ENCODE data around the gene ZNF423. TPM values are rescaled to one million over a fixed set of nuclear protein-coding genes. Genes with fewer than 3 reads are reported as not detected.

Gene ZNF423
- total and polyA plus RNA-seq, 2 of the 13 experiments (the other 11 are each of a cell fraction or from before 2014, with no cell fraction given), result 0.07 to 0.31 TPM

DNA sequence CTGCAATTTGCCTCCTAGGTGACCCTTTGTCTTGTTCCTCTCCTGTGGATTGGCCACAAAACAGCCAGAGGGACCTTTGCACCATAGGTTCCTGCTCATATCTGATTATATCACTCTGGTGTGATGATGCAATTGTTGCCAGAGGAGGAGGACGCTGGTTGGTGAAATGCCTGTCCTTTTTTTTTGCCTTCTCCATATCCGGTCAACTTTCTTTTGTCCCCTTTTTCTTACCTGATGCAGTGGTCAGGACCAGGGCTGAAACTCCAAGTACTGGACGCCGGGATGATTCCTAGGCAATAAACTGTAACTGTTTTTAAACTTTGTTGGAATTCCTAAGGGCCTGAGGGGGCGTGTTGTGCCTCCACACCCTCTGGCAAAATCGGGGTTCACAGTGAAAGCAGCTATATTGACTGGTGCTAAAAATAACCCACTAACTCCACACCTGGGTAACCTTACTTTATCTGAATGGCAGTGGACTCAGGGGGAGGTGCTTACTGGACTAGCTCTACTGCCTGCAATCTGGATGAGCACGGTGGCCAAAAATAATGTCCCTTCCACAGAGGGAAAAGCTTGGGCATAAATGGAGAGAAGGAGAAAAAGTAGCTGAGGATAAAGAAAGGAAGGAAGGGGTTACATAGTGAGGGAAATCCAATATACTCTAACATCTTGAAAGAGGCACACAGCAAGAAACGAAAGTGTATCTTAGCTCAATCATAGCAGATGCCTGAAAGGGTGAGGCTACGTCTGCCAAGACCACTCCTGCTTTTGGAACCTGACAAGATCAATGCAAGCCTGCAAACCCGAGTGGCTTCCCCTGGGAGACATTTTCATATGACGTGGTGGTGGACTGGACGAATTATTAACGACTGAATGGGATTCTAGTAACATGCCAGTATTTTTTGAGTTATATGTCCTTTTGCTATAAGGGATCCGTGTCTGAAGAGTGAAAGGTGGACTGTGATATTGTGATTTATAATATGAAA is 28.4 kb upstream of the ZNF423 start (continued):
- TF ChIP-seq GPBP1L1 (CRISPR knock-in tag; IDR thresholded peaks at IDR 0.05) (no peak), HNRNPUL1 (IDR thresholded peaks at IDR 0.05; ENCODE audit: low read depth, low read length) (no peak), ZNF251 (CRISPR knock-in tag; IDR thresholded peaks at IDR 0.05) (no peak), KLF15 (CRISPR knock-in tag; IDR thresholded peaks at IDR 0.05; ENCODE audit: borderline replicate concordance) (no peak), HOXD1 (CRISPR knock-in tag; IDR thresholded peaks at IDR 0.05) (no peak), ZNF326 (CRISPR knock-in tag; IDR thresholded peaks at IDR 0.05; ENCODE audit: borderline replicate concordance) (no peak), HNF4A (CRISPR knock-in tag; IDR thresholded peaks at IDR 0.05) (peak; percentile 92), MAFK (conservative IDR thresholded peaks at IDR 0.05 in 1 of 2, IDR thresholded peaks at IDR 0.05 in 1 of 2; ENCODE audit: low read length in 2 of 2) (no peak), SRY (CRISPR knock-in tag; IDR thresholded peaks at IDR 0.05) (no peak), BRCA1 (CRISPR knock-in tag; IDR thresholded peaks at IDR 0.05) (no peak), NRL (CRISPR knock-in tag; IDR thresholded peaks at IDR 0.05; ENCODE audit: borderline replicate concordance) (no peak), TFDP2 (CRISPR knock-in tag; IDR thresholded peaks at IDR 0.05) (no peak), FOXA1 (IDR thresholded peaks at IDR 0.05) (no peak), FOXA1 (CRISPR knock-in tag; IDR thresholded peaks at IDR 0.05) (no peak)
- TF ChIP-seq, protein P1, sequence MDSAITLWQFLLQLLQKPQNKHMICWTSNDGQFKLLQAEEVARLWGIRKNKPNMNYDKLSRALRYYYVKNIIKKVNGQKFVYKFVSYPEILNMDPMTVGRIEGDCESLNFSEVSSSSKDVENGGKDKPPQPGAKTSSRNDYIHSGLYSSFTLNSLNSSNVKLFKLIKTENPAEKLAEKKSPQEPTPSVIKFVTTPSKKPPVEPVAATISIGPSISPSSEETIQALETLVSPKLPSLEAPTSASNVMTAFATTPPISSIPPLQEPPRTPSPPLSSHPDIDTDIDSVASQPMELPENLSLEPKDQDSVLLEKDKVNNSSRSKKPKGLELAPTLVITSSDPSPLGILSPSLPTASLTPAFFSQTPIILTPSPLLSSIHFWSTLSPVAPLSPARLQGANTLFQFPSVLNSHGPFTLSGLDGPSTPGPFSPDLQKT (CRISPR knock-in tag; IDR thresholded peaks at IDR 0.05; ENCODE audit: borderline replicate concordance), result no peak
- TF ChIP-seq, protein P2, sequence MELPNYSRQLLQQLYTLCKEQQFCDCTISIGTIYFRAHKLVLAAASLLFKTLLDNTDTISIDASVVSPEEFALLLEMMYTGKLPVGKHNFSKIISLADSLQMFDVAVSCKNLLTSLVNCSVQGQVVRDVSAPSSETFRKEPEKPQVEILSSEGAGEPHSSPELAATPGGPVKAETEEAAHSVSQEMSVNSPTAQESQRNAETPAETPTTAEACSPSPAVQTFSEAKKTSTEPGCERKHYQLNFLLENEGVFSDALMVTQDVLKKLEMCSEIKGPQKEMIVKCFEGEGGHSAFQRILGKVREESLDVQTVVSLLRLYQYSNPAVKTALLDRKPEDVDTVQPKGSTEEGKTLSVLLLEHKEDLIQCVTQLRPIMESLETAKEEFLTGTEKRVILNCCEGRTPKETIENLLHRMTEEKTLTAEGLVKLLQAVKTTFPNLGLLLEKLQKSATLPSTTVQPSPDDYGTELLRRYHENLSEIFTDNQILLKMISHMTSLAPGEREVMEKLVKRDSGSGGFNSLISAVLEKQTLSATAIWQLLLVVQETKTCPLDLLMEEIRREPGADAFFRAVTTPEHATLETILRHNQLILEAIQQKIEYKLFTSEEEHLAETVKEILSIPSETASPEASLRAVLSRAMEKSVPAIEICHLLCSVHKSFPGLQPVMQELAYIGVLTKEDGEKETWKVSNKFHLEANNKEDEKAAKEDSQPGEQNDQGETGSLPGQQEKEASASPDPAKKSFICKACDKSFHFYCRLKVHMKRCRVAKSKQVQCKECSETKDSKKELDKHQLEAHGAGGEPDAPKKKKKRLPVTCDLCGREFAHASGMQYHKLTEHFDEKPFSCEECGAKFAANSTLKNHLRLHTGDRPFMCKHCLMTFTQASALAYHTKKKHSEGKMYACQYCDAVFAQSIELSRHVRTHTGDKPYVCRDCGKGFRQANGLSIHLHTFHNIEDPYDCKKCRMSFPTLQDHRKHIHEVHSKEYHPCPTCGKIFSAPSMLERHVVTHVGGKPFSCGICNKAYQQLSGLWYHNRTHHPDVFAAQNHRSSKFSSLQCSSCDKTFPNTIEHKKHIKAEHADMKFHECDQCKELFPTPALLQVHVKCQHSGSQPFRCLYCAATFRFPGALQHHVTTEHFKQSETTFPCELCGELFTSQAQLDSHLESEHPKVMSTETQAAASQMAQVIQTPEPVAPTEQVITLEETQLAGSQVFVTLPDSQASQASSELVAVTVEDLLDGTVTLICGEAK (IDR thresholded peaks at IDR 0.05), result no peak
- TF ChIP-seq, protein P2 (CRISPR knock-in tag; IDR thresholded peaks at IDR 0.05), result no peak

Data from HepG2 (cell line).